Measurements from ENCODE around the gene IFNK. TPM values are rescaled to one million over a fixed set of nuclear protein-coding genes. Genes with fewer than 3 reads are reported as not detected.

Gene IFNK
- total RNA-seq, 3 donors from 2014 or later (not counting 1 experiment from before 2014, with no cell fraction given) = not detected

DNA sequence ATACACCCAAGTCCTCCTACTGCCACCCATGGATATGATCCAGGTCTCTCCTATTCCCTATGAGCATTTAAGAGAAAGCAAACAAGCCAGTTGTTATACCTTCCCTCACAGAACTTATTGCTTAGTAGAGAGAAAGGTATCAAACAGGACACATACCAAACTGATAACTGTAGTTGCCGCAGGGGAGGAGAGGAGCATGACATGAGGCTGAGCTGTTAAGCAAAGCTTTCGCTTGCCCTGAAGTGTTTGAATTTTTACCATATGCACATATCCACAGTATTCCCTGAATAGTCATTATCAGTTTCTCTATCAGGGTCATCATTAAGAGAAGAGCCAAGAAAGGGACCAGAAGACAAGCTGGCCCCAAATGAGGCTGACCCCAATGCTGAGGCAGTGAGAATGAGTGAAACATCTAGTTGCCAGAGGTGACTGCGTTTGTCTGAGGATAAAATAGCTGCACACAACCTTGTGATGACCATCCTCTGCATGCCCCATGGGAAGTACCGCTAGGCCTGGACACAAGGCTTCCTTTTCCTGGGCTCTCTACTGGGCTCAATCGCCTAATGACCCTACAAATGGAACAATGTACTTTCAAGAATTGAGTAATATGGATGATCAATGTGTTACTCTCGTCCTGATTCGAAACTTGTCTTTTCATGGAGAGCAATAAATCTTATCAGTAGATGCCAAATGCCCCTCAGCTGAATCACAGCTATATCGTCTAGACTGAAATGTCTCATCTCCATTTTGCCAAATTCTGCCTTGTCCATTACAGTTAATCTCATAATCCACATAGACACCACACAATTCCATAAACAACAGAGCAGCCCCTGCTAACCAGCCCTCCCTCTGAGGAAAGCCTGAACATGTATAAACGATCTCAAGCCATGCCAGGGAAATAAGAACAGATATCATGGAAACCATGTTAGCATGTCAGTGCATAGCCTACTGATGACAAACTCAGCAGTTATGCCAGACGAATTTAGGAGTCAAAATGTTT, 4.3 kb upstream of the IFNK start:
- DNase-seq (no peak), ATAC-seq (no peak)
- H3K9me3 Mint-ChIP-seq = no peaks in the 10 kb centered on the region
- H3K27ac ChIP-seq (ENCODE audit: low read length) = no peak overlapping the region
- H3K27ac Mint-ChIP-seq = no peak overlapping the region
- H3K27me3 Mint-ChIP-seq (ENCODE audit: low read depth in 2 of 2) = peaks cover 0 to 16% of the 10 kb centered on the region in 2 donors
- no peaks in the 10 kb centered on the region for H3K36me3 ChIP-seq (ENCODE audit: control insufficient read depth, insufficient read depth, low read length)
- no peaks in the 10 kb centered on the region for H3K27me3 ChIP-seq (ENCODE audit: control insufficient read depth, insufficient read depth, low read length)
- intact Hi-C loops (cut with micrococcal nuclease) = no loop called here
- H3K4me3 Mint-ChIP-seq = no peak overlapping the region
- WGBS (ENCODE audit: insufficient coverage) = 83% methylated on average over 10 of the region's 10 CpGs
- H3K4me1 ChIP-seq (ENCODE audit: control insufficient read depth, insufficient read depth, low read length) = no peaks in the 10 kb centered on the region
- no peaks in the 10 kb centered on the region for H3K36me3 Mint-ChIP-seq
- no peaks in the 10 kb centered on the region for H3K9me3 ChIP-seq (ENCODE audit: control insufficient read depth, insufficient read depth, low read length)
- no peaks in the 10 kb centered on the region for H3K4me1 Mint-ChIP-seq
- no peak overlapping the region for H3K4me3 ChIP-seq (ENCODE audit: low read length)
- TF ChIP-seq, protein P1, sequence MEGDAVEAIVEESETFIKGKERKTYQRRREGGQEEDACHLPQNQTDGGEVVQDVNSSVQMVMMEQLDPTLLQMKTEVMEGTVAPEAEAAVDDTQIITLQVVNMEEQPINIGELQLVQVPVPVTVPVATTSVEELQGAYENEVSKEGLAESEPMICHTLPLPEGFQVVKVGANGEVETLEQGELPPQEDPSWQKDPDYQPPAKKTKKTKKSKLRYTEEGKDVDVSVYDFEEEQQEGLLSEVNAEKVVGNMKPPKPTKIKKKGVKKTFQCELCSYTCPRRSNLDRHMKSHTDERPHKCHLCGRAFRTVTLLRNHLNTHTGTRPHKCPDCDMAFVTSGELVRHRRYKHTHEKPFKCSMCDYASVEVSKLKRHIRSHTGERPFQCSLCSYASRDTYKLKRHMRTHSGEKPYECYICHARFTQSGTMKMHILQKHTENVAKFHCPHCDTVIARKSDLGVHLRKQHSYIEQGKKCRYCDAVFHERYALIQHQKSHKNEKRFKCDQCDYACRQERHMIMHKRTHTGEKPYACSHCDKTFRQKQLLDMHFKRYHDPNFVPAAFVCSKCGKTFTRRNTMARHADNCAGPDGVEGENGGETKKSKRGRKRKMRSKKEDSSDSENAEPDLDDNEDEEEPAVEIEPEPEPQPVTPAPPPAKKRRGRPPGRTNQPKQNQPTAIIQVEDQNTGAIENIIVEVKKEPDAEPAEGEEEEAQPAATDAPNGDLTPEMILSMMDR (IDR thresholded peaks at IDR 0.05) = no peak

DNA sequence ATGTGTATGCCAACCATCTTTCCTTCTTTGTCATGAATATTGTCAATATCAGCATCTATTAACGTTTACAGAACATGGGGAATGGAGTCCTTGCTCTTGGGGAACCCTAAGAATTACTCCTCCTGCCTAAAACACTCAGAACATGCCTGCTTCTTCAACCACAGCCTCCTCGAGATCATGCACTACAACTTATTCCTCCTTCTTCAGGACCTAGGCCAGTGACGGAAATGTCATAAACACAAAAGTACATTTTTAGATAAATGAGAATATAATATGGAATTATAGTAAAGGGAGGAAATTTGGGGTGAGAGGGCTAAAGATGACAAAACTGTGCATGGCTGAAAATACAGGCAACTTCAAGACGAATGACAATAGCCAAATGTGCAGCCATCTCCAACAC, 3.1 kb upstream of the IFNK start:
- Mint-ChIP-seq H3K27ac (no peak overlapping the region), H3K4me1 (no peaks in the 10 kb centered on the region), H3K27me3 (ENCODE audit: low read depth in 2 of 2) (peaks cover 3 to 19% of the 10 kb centered on the region in 2 donors), H3K36me3 (no peaks in the 10 kb centered on the region), H3K9me3 (no peaks in the 10 kb centered on the region), H3K4me3 (no peak overlapping the region)
- H3K27me3 ChIP-seq (ENCODE audit: control insufficient read depth, insufficient read depth, low read length) = no peaks in the 10 kb centered on the region
- DNase-seq (no peak), ATAC-seq (no peak)
- H3K4me1 ChIP-seq (ENCODE audit: control insufficient read depth, insufficient read depth, low read length) = no peaks in the 10 kb centered on the region
- H3K36me3 ChIP-seq (ENCODE audit: control insufficient read depth, insufficient read depth, low read length) = no peaks in the 10 kb centered on the region
- intact Hi-C loops (cut with micrococcal nuclease) = no loop called here
- H3K27ac ChIP-seq (ENCODE audit: low read length) = no peak overlapping the region
- no peaks in the 10 kb centered on the region for H3K9me3 ChIP-seq (ENCODE audit: control insufficient read depth, insufficient read depth, low read length)
- TF ChIP-seq, protein P1 (IDR thresholded peaks at IDR 0.05) = no peak
- 77% methylated on average over 2 of the region's 4 CpGs for WGBS (ENCODE audit: insufficient coverage)
- H3K4me3 ChIP-seq (ENCODE audit: low read length) = no peak overlapping the region

DNA sequence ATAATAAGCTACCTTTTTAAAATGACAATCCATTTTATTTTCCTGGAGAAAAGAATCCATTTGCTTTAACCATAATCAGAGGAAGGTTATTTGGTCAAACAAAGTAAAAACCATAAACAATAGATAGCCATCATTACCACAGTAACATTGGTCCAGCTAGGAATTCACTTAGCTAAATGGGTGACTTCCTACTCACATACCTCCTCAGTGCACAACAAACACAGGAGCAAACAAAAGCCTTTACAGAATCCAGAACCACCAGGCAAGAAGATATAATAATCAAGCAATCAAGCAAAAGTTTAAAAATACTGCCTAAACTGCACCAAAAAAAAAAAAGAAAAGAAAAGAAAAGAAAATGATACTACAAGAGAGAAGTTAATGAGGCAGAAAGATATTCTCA, 949 bp upstream of the IFNK start:
- Histone ChIP-seq H3K36me3 (ENCODE audit: control insufficient read depth, insufficient read depth, low read length) (no peaks in the 10 kb centered on the region), H3K4me3 (ENCODE audit: low read length) (no peak overlapping the region), H3K27ac (ENCODE audit: low read length) (no peak overlapping the region), H3K27me3 (ENCODE audit: control insufficient read depth, insufficient read depth, low read length) (peaks cover 6% of the 10 kb centered on the region), H3K9me3 (ENCODE audit: control insufficient read depth, insufficient read depth, low read length) (no peaks in the 10 kb centered on the region), H3K4me1 (ENCODE audit: control insufficient read depth, insufficient read depth, low read length) (peaks cover 6% of the 10 kb centered on the region)
- Mint-ChIP-seq H3K36me3 (no peaks in the 10 kb centered on the region), H3K9me3 (no peaks in the 10 kb centered on the region), H3K27me3 (ENCODE audit: low read depth in 2 of 2) (peaks cover 15 to 33% of the 10 kb centered on the region in 2 donors), H3K4me1 (peaks cover 0 to 2% of the 10 kb centered on the region in 2 donors), H3K4me3 (no peak overlapping the region), H3K27ac (no peak overlapping the region)
- TF ChIP-seq, protein P1 (IDR thresholded peaks at IDR 0.05) = no peak
- DNase-seq = no peak
- no peak for ATAC-seq
- intact Hi-C loops (cut with micrococcal nuclease) = no loop called here
